ENCODE measurements around the gene TKT. TPM values are rescaled to one million over a fixed set of nuclear protein-coding genes. Genes with fewer than 3 reads are reported as not detected.

The TKT gene
- total RNA-seq, 2 donors from 2014 or later: 96.6 to 208 TPM

DNA sequence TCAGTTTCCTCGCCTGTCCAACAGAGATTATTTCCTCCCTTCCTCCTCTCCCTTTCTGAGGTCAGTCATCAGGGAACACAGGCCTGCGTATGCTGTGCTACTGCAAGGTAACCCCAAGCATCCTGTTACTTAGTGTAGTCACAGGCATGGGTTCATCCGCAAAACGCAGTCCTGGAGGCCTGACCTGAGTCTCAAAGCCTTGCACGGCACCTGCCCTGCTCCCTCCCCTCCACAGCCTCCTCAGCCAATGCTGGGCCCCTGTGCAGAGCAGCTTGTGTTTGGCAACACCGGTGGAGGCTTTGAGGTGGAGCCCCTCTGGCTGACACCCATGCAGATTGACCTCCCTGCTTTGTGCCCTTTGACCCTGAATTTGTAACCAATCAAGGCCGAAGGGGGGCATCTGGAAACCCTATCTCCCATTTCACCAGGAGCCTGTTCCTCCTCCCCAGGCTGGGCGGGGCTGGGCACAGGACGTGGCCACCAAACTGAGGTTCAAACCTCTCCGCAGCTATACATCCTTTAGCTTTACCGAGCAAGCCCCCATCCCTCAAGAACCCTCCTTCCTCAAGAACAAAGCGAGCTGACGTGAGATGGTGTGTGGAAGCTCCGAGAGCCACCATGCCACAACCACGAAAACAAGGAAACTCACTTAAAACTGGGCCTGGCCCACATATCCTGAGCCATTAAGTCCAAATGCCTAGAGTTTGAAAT lies 21.5 kb downstream of the TKT start:
- WGBS, 2 donors: 74 to 83% methylated on average over 15 of the region's 15 CpGs
- no peak for ATAC-seq
- DNase-seq: no peak
- peaks cover 0 to 32% of the 10 kb centered on the region in 2 donors for H3K36me3 ChIP-seq (replicated peaks in 1 of 2; ENCODE audit: insufficient read depth in 1 of 2, low read depth in 2 of 2)
- no peak overlapping the region for H3K4me3 ChIP-seq
- intact Hi-C loops (cut with DNase I): no loop called here
- no peaks in the 10 kb centered on the region for H3K9me3 ChIP-seq
- no peaks in the 10 kb centered on the region for H3K27me3 ChIP-seq
- TF ChIP-seq POLR2A (IDR thresholded peaks at IDR 0.05): no peak
- TF ChIP-seq CTCF (IDR thresholded peaks at IDR 0.05): no peak
- H3K27ac ChIP-seq: no peak overlapping the region
- peaks cover 35% of the 10 kb centered on the region for H3K4me1 ChIP-seq

GRCh38 chr3:53232641-53233377 lies 23.0 kb downstream of the TKT start:
- ATAC-seq (no peak), DNase-seq (no peak)
- H3K4me3 ChIP-seq: no peak overlapping the region
- no peaks in the 10 kb centered on the region for H3K27me3 ChIP-seq
- intact Hi-C loops (cut with DNase I): no loop called here
- H3K9me3 ChIP-seq: no peaks in the 10 kb centered on the region
- H3K36me3 ChIP-seq (replicated peaks in 1 of 2; ENCODE audit: insufficient read depth in 1 of 2, low read depth in 2 of 2): peaks cover 9 to 45% of the 10 kb centered on the region in 2 donors
- 78 to 83% methylated on average over 10 to 17 of the region's 18 CpGs for WGBS, 2 donors
- H3K4me1 ChIP-seq: peaks cover 20% of the 10 kb centered on the region
- no peak for TF ChIP-seq CTCF (IDR thresholded peaks at IDR 0.05)
- TF ChIP-seq POLR2A (IDR thresholded peaks at IDR 0.05): no peak
- no peak overlapping the region for H3K27ac ChIP-seq

DNA sequence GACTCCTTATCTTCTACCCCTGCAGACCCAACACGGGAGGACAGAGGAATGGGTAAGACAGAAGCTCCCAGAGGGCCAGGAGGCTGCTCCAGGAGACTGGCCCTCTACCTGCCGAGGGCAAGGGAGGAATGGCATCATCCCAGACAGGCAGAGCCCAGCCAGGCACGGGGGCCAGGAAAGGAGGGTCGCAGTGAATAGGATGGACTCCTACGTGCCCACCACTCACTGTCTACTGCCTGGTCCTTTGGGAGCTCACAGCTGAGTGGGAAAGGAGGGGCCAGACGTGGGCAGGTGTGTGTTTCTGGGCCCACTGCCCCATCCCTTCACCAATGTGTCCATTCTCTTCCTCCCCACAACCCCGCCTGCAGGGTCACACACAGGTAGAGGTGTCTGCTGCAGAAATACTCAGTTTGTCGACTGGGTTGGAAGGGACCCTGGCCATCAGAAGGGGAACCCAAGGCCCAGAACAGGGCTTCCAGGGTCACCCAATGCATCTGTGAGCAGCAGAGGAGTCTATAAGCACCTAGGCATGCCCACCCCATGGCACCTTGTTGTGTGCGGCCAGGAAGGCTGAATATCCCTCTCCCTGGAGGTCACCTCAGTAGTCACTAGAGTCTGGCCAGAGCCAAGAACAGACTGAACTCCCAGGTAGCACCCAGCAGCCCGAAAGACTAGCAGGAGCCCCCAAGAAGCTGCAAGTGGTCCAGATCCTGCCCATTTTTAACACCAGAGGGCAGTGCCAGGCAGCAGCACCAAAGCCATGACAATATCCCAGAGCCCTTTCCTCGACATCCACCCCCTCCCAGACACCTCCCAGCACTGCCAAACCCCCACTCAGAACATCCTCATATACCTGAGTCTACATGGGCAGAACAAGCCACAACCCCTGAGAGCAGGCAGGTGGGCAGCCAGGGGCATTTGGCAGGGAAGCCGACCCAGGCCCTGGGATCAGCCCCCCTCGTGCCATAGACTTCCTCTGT lies 24.0 kb downstream of the TKT start:
- no peak for TF ChIP-seq POLR2A (IDR thresholded peaks at IDR 0.05)
- TF ChIP-seq CTCF (IDR thresholded peaks at IDR 0.05): no peak

GRCh38 chr3:53230789-53231188 lies 25.0 kb downstream of the TKT start:
- WGBS, 2 donors: 87 to 90% methylated on average over 3 to 4 of the region's 5 CpGs
- no peaks in the 10 kb centered on the region for H3K9me3 ChIP-seq
- no peaks in the 10 kb centered on the region for H3K4me1 ChIP-seq
- no peaks in the 10 kb centered on the region for H3K27me3 ChIP-seq
- H3K4me3 ChIP-seq: no peak overlapping the region
- DNase-seq (no peak), ATAC-seq (no peak)
- TF ChIP-seq CTCF (IDR thresholded peaks at IDR 0.05): no peak
- no peak for TF ChIP-seq POLR2A (IDR thresholded peaks at IDR 0.05)
- H3K27ac ChIP-seq: no peak overlapping the region
- peaks cover 19 to 59% of the 10 kb centered on the region in 2 donors for H3K36me3 ChIP-seq (replicated peaks in 1 of 2; ENCODE audit: insufficient read depth in 1 of 2, low read depth in 2 of 2)
- intact Hi-C loops (cut with DNase I): no loop called here

More for the DNA sequence above, 24.0 kb downstream of the TKT start:
- 82 to 87% methylated on average over 4 to 13 of the region's 13 CpGs for WGBS, 2 donors
- ATAC-seq: no peak
- H3K9me3 ChIP-seq: no peaks in the 10 kb centered on the region
- peaks cover 10% of the 10 kb centered on the region for H3K4me1 ChIP-seq
- no peak for DNase-seq
- H3K27me3 ChIP-seq: no peaks in the 10 kb centered on the region
- no peak overlapping the region for H3K4me3 ChIP-seq
- H3K36me3 ChIP-seq (replicated peaks in 1 of 2; ENCODE audit: insufficient read depth in 1 of 2, low read depth in 2 of 2): peaks cover 14 to 53% of the 10 kb centered on the region in 2 donors
- H3K27ac ChIP-seq: no peak overlapping the region
- intact Hi-C loops (cut with DNase I): no loop called here
